HG03521 (cell line): ENCODE results near the gene VWA2.

Experiments used
- ATAC-seq: cut with Tn5 transposase; IDR thresholded peaks from one replicate; pipeline ENCODE4 v1.9.1; 2021; ENCODE audit warnings: mild to moderate bottlenecking, moderate library complexity; ENCODE audit not compliant: unreplicated experiment

VWA2 gene

GRCh38 chr10:114239117-114239993 is at the start of gene VWA2:
TSS of gene VWA2 (plus strand) at chr10:114239254. CDS start at chr10:114248714, 9,460 bp downstream.
- peak; percentile 42 for ATAC-seq

DNA sequence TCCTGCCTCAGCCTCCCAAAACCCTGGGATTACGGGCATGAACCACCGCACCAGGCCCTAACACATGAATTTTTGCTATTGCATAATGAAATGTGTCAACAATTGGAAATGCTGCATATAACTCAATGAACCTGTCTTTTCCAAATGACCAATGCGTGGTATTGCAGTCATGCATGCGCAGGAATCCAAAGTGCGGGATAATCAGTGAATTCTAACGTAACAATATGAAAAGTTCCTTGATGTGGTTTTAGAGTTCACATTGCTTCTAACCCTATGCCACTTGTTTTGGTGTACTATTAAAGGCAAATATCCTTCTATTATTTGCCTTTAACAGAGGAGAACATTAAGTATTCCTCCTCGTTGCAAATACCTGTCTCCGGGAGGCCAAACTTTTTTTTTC is 49.4 kb upstream of the VWA2 start:
- ATAC-seq: no peak

DNA sequence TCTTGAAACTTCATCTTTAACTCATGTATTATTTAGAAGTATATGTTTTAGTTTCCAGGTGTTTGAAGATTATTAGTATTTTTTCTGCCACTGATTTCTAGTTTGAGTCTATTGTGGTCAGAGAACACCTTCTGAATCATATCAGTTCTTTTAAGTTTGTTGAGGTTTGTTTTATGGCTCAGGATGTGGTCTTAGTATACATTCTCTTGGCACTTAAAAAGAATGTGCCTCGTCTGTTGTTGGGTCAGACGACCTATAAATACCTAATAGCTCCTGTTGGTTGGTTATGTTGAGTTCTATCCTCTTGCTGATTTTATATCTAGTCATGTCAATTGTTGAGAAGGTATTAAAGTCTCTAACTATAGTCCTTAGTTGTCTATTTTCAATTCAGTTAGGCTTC is 44.0 kb upstream of the VWA2 start:
- peak; percentile 87 for ATAC-seq

DNA sequence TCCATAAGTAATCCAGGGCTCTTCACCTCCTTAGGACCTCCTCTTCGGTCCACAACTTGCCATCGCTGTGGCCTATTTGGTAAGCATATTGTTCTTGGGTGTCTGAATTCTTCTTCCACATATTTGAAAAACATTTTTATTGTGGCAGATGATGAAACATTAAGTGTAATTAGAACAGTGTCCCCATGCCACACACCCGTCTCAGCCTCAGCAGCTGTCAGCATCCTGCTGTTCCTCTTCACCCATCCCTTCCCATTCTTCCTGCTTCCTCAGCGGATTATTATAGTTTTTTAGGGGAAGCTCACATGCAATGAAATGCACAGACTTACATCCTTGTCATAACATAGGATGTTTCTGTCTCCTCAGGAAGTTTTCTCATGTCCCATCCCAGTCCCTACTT is 39.8 kb upstream of the VWA2 start:
- no peak for ATAC-seq

DNA sequence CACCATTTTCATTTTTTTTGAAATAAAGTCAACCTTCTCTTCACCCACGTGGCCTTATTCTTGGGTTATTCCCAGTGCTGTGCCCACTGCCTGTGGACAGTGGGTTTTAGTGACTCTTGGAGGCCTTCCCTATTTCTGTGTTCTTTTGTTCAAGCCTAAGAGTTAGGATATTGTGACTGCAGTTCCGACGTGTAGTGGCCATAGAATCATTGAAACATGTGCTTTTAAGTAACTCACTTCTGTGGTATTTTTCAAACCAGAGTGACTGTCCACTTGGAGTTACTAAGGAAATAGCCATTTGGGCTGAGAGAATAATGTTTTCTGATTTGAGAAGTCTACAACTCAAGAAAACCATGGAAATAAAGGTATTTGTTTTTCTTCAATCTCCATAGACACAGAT is 36.2 kb upstream of the VWA2 start:
- ATAC-seq: no peak

- no peak for ATAC-seq
Observed at GRCh38 chr10:114206902-114207301, 32.2 kb upstream of the VWA2 start.

DNA sequence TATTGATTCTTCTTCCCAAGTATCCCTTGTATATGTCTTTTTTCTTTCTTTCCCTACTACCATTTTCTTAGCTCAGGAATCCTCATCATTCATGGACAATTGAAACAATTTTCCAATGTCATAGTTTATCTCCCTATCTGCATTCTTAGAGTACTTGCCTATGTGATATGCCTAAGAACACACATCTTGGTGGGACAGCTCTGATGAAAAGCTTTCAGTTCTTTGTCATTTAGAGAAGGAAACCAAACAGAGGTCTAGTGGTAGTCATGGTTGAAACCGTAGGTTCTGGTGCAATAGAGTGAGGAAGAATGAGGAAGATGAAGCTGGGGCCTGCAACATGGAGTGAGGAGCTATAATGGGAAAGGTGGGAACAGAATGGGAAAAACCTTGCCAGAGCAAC is 31.7 kb upstream of the VWA2 start:
- ATAC-seq: no peak

GRCh38 chr10:114208351-114208750 is 30.7 kb upstream of the VWA2 start:
- no peak for ATAC-seq

DNA sequence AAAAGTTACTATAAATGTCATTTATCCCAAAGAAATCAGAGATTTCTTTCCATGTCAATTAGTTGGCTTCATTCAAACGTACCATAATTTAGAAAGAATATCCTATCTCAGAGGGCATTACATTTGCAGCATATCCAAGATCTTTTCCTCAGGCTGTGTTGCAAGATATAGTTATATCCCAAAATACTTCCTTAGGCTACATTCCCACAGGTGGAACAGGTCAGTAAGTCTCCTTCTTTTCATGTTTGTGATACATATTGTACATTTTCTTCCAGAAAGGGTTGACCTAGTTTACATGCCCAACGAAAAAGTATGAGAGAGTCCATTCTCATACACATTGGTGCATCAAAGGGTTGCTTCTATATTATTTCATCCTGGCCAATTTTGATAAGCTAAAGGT is 26.9 kb upstream of the VWA2 start:
- ATAC-seq: no peak

DNA sequence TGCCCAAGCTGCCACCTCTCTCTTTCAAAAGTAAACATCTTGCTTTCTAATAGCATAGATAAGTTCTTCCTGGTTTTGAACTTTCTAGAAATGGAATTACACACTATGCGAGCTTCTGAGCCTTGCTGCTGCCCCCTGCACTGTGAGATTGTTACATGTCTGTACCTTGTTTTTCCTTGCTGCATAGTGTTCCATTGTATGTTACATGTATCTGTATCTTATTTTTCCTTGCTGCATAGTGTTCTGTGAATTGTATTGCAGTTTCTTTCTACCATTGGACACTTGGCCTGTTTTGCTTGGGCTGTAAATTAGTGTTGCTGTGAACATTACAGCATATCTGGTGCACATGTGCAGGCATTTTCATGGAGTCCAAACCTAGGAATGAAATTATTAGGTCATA is 24.0 kb upstream of the VWA2 start:
- no peak for ATAC-seq

- no peak for ATAC-seq
Observed at GRCh38 chr10:114220281-114220680, 18.8 kb upstream of the VWA2 start.

- ATAC-seq: no peak
Observed at GRCh38 chr10:114221235-114221634, 17.8 kb upstream of the VWA2 start.

- ATAC-seq: no peak
Observed at GRCh38 chr10:114223066-114223465, 16.0 kb upstream of the VWA2 start.

- ATAC-seq: no peak
Observed at GRCh38 chr10:114228156-114228555, 10.9 kb upstream of the VWA2 start.

- no peak for ATAC-seq
Observed at GRCh38 chr10:114232561-114233176, 6.4 kb upstream of the VWA2 start.

GRCh38 chr10:114233482-114233881 is 5.6 kb upstream of the VWA2 start:
- no peak for ATAC-seq

DNA sequence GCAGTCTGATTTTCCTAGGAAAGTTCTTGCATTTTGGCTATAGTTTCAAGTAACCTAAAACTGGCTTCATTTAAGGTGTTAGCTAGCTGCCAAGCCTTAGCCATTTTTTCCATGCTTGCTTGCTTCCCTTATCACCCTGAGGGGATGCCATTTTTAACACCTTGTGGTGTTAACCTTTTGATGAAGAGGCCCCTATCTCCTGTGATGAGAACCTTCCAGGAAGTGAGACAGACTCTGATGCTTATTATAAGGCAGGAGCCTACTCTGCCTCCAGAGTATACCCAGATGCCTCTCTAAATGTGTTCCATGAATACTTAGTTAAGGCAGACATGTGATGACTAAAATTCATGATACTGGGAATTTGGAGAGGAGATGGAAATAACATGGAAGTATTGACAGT is 4.9 kb upstream of the VWA2 start:
- ATAC-seq: no peak

GRCh38 chr10:114239994-114240345 is 916 bp downstream of the VWA2 start:
- ATAC-seq: no peak

DNA sequence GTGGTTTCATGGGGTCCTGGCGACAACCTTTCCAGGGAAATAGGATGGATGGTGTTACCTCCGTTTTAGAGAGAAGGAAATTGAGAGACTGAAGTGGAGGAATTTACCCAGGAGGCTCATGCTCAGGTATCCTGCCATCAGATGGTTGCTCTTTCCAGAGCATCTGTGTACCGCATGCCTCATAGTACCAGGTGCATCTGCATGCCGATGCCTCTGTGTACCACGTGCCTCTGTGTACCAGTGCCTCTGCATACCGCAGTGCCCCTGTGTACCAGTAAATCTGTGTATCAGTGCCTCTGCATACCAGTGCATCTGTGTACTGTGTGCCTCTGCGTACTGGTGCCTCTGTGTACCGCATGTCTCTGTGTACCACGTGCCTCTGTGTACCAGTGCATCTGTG is 3.2 kb downstream of the VWA2 start:
- ATAC-seq: no peak

DNA sequence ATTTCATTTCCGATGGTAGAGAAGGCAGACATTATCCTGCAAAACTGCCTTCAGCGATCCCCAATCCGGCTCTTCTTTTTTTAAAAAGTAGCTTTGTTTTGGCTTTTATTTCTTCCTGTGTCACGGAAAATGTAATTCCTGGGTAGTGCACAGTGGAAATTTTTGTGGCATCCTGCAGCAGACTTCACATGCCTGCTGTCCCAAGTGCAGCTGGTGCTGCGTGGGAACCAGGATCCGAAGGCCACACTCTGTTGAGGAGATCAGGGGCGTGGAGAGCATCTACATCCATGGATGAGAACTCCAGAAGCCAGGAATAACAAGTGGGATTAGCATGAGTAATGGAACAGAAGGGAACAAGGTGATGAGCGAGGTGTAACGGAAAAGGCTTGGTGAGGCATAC is 4.6 kb downstream of the VWA2 start:
- no peak for ATAC-seq

- ATAC-seq: no peak
Observed at GRCh38 chr10:114244126-114244525, 5.1 kb downstream of the VWA2 start.

DNA sequence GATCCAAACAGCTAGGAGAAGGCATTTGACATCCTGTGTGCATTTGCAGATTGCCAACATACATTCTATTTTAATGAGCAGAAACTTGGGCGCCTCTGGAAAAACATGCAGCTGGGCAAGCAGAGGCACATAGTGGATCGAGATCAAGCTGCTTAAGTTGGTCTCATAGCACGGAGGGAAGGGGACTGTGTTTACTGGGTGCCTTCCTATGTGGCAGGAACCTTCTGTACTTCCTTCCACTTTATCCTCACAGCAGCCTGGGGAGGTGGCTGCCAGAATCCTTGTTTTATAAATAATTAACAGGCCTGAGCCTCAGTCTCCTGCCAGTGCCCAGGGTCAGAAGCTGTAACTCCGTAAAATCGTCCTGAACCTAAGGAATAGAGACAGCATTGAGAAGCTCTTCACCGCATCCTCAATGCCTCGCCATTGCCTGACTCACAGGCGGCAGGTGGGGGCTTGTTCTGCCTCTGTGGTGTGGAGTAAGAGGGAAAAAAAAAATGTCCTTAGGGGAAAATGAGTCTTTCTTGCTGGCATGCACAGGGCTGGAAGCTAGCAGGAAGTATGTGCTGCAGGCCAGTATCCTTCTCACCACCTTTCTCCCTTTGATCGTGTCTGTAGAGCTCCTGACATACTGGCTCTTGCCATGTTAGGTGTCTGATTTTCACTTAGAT is 6.2 kb downstream of the VWA2 start:
- ATAC-seq: no peak
